NB4 (cell line): ENCODE data around the gene SPATA20.

Source experiments
- DNase-seq: peaks from one replicate; pipeline ENCODE4 v3.0.0; 2010; ENCODE audit warnings: low read depth
- H3K4me3 ChIP-seq: one replicate; pipeline ENCODE4 v1.5.1; 2011; ENCODE audit warnings: mild to moderate bottlenecking, low read depth, low read length, moderate library complexity
- CTCF ChIP-seq: IDR thresholded peaks from one replicate; pipeline ENCODE4 v1.5.1; 2012; ENCODE audit warnings: low read depth, low read length
- MAX ChIP-seq: IDR thresholded peaks from 2 replicates; pipeline ENCODE4 v1.6.1; 2011; ENCODE audit warnings: low read depth, low read length
- MYC ChIP-seq: IDR thresholded peaks from 2 replicates; pipeline ENCODE4 v1.6.1; 2011; ENCODE audit warnings: low read depth, low read length
- POLR2A ChIP-seq: IDR thresholded peaks from 2 replicates; pipeline ENCODE4 v1.6.1; 2011; ENCODE audit warnings: mild to moderate bottlenecking; ENCODE audit not compliant: insufficient read length; ENCODE audit errors: extremely low read depth

SPATA20 gene

GRCh38 chr17:50589095-50589705 is 42.2 kb downstream of the SPATA20 start:
- DNase-seq: no peak
- H3K4me3 ChIP-seq: no peak overlapping the region
- TF ChIP-seq MYC (no peak), MAX (no peak), POLR2A (no peak), CTCF (no peak)

GRCh38 chr17:50590946-50591737 is 44.2 kb downstream of the SPATA20 start:
- no peak overlapping the region for H3K4me3 ChIP-seq
- DNase-seq: no peak
- TF ChIP-seq POLR2A (no peak), MYC (no peak), CTCF (no peak), MAX (no peak)

GRCh38 chr17:50593321-50593720 is 46.3 kb downstream of the SPATA20 start:
- no peak for DNase-seq
- no peak overlapping the region for H3K4me3 ChIP-seq
- TF ChIP-seq MAX (no peak), CTCF (no peak)

DNA sequence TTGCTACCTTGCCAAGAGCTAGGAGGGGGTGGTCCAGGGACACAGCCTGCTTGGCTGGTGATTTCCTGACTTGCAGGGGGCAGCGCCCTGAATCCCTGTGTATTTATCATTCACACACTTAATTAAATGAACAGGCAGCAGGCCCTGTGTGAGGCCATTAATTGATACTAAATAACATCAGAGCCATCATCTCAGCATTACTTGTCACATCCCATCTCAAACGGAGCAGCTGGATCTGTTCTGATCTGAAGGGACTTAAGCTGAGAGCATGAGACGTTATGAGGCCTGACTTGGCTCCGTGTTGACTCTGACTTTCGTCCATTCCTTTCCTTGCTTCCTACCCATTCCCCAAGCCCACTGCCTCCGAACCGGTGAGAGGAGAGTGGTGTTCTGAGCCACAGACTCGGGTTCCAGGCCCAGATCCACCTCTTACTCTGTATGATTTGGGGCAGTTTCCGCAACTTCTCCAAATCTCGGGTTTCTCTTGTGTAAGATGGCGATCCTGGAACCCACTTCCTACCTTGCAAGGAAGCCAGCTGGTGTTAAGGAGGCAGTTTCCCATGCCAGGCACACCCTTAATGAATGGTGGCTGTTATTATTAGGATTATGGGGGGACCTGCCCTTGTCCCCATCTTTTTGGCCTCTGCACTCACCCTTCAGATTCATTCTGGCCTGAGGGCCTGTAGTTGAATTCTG is 47.3 kb downstream of the SPATA20 start:
- no peak for TF ChIP-seq POLR2A
- DNase-seq: no peak
- H3K4me3 ChIP-seq: no peak overlapping the region

DNA sequence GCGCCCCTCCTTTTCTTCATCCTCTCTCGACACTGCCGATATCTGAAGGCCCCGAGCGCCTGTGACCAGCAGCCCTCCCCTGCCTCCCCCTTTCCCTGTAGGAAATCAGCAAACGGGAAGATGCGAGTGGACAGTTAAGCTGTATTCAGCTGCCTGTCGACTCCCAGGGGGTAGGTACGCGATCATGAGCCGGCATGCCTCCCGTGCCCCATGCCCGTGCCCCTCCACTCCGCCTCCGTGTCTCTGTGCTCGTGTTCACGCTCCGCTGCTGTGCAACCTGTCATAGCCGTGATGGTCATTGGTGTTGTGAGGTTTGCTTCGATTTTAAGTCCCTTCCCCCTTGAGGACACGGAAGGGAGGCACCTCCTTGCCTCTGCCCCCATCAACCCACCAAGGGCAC is 47.9 kb downstream of the SPATA20 start:
- no peak overlapping the region for H3K4me3 ChIP-seq
- TF ChIP-seq MAX (no peak), MYC (no peak), POLR2A (no peak), CTCF (no peak)
- no peak for DNase-seq
